Activated CD8-positive, alpha-beta T cell treated with anti-CD3 and anti-CD28 coated beads for 36 hours (primary cell): Measurements from ENCODE around the gene FAF1. TPM values are rescaled to one million over a fixed set of nuclear protein-coding genes. Genes with fewer than 3 reads are reported as not detected.

Experiments used
- ATAC-seq: fragments of 200-7000 bp; cut with Tn5 transposase; one replicate; pipeline ENCODE4 v1.10.0; 2021; ENCODE audit warnings: mild to moderate bottlenecking, moderate library complexity
- CTCF ChIA-PET: fragments of 350-600 bp; sonication (Branson Sonifier 250); formaldehyde crosslinking; loops from one replicate; lab custom pipeline; 2021; ENCODE audit warnings: antibody characterized with exemption; lab: Charles Lee
- POLR2A ChIA-PET: fragments of 350-600 bp; sonication (Branson Sonifier 250); formaldehyde crosslinking; loops from one replicate; lab custom pipeline; 2021; ENCODE audit warnings: antibody characterized with exemption; lab: Charles Lee
- DNase-seq: peaks from one replicate; pipeline ENCODE4 v3.0.0-alpha.2; 2020
- H3K27ac Mint-ChIP-seq: one replicate; pipeline ENCODE4 v1.8.0; 2021; ENCODE audit warnings: mild to moderate bottlenecking, mixed read lengths
- H3K27me3 Mint-ChIP-seq: one replicate; pipeline ENCODE4 v1.8.0; 2021; ENCODE audit warnings: mixed read lengths
- H3K36me3 Mint-ChIP-seq: one replicate; pipeline ENCODE4 v1.8.0; 2021; ENCODE audit warnings: low read depth, mixed read lengths
- H3K4me1 Mint-ChIP-seq: one replicate; pipeline ENCODE4 v1.8.0; 2021; ENCODE audit warnings: low read depth, mixed read lengths
- H3K4me3 Mint-ChIP-seq: one replicate; pipeline ENCODE4 v1.8.0; 2021; ENCODE audit warnings: mild to moderate bottlenecking, moderate library complexity, mixed read lengths
- H3K9me3 Mint-ChIP-seq: one replicate; pipeline ENCODE4 v1.8.0; 2021; ENCODE audit warnings: mixed read lengths
- intact Hi-C: fragments of 100-400 bp; cut with micrococcal nuclease; formaldehyde crosslinking; loops from one replicate; pipeline ENCODE4 v1.10.0; 2022
- total RNA-seq, 2 experiments: library from RNA; stranded (reverse); gene quantifications; one replicate each; pipeline ENCODE4 v1.2.3, GENCODE V29; 2021
- TF ChIP-seq, protein P1 (sequence below): fragments of 200-600 bp; IDR thresholded peaks from one replicate; pipeline ENCODE4 v1.8.0; 2022; ENCODE audit warnings: antibody characterized with exemption, mild to moderate bottlenecking

Gene FAF1
- total RNA-seq, 2 experiments from 2014 or later = 82.2 to 87.0 TPM

DNA sequence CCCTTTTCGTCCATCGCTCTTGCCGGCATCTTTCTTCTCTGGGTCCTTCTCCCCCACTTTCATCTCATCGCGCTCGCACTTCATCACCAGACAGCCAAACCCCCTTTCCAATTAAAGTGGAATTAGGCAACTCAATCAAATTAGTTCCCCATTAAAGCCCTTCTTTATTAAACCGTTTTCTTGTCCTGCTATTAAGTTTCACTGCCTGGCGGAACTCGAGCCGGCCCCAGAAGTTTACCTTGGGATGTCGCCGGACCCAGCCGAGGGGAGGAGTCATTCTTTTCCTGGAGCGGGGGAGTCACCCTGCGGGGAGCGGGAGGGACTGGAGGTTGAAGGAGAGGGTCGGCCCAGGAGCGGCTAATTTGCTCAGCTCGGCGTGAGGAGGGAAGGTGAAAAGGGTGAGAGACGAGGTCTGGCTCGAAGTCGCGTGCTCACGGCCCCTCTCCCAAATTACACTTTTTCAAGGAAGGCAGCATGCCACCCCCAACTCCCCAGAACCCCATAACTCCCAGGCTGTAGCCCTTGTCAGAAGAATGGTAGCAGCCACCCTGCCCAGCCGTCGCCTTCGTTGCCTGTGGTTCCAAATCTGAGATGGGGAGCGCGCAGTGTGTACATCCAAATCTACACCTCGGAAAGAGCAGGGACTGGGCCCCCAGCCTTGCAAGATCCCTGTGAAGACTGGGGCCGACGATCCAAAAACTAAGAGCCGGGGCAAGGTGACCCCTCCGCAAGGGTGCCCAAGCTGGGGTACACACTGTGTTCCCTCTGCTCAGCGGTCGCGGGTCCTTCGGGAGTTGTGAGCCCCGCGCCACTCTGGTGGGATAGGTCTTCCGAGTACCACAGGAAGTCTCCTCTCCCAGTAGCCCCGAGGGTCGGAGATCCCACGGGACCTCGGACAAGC lies 543.3 kb downstream of the FAF1 start:
- Mint-ChIP-seq H3K4me3 (no peak overlapping the region), H3K27me3 (peaks cover 69% of the 10 kb centered on the region), H3K4me1 (peaks cover 26% of the 10 kb centered on the region), H3K36me3 (peaks cover 2% of the 10 kb centered on the region), H3K27ac (no peak overlapping the region), H3K9me3 (peaks cover 2% of the 10 kb centered on the region)
- no peak for ATAC-seq
- intact Hi-C loops = no loop called here
- no peak for DNase-seq
- TF ChIP-seq, protein P1, sequence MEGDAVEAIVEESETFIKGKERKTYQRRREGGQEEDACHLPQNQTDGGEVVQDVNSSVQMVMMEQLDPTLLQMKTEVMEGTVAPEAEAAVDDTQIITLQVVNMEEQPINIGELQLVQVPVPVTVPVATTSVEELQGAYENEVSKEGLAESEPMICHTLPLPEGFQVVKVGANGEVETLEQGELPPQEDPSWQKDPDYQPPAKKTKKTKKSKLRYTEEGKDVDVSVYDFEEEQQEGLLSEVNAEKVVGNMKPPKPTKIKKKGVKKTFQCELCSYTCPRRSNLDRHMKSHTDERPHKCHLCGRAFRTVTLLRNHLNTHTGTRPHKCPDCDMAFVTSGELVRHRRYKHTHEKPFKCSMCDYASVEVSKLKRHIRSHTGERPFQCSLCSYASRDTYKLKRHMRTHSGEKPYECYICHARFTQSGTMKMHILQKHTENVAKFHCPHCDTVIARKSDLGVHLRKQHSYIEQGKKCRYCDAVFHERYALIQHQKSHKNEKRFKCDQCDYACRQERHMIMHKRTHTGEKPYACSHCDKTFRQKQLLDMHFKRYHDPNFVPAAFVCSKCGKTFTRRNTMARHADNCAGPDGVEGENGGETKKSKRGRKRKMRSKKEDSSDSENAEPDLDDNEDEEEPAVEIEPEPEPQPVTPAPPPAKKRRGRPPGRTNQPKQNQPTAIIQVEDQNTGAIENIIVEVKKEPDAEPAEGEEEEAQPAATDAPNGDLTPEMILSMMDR = no peak
- CTCF ChIA-PET = no interaction called here
- POLR2A ChIA-PET = no interaction called here

DNA sequence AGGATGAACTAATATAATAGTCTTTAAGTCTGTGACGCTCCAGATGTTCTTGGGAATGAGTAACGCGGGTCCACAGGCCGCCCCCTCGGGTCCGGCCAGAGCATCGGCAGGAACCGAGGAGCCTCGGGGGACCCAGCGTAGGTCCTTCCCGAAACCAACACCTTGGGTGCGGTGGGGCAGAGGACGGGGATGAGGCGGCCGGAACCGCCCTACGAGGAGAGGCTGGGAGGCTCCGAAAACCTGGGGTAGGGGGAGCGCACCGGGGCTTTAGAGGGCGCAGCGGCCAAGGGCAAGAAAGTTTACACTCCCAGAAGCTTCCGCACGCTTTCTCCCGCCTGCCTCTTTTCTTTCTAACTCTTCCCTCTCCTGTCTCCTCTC lies 543.9 kb downstream of the FAF1 start:
- intact Hi-C loops = no loop called here
- ATAC-seq = no peak
- ChIA-PET POLR2A (no interaction called here), CTCF (no interaction called here)
- H3K4me3 Mint-ChIP-seq = no peak overlapping the region
- DNase-seq = no peak
- H3K9me3 Mint-ChIP-seq = peaks cover 2% of the 10 kb centered on the region
- H3K27ac Mint-ChIP-seq = no peak overlapping the region
- TF ChIP-seq, protein P1 = no peak
- peaks cover 64% of the 10 kb centered on the region for H3K27me3 Mint-ChIP-seq
- peaks cover 22% of the 10 kb centered on the region for H3K4me1 Mint-ChIP-seq
- H3K36me3 Mint-ChIP-seq = no peaks in the 10 kb centered on the region

DNA sequence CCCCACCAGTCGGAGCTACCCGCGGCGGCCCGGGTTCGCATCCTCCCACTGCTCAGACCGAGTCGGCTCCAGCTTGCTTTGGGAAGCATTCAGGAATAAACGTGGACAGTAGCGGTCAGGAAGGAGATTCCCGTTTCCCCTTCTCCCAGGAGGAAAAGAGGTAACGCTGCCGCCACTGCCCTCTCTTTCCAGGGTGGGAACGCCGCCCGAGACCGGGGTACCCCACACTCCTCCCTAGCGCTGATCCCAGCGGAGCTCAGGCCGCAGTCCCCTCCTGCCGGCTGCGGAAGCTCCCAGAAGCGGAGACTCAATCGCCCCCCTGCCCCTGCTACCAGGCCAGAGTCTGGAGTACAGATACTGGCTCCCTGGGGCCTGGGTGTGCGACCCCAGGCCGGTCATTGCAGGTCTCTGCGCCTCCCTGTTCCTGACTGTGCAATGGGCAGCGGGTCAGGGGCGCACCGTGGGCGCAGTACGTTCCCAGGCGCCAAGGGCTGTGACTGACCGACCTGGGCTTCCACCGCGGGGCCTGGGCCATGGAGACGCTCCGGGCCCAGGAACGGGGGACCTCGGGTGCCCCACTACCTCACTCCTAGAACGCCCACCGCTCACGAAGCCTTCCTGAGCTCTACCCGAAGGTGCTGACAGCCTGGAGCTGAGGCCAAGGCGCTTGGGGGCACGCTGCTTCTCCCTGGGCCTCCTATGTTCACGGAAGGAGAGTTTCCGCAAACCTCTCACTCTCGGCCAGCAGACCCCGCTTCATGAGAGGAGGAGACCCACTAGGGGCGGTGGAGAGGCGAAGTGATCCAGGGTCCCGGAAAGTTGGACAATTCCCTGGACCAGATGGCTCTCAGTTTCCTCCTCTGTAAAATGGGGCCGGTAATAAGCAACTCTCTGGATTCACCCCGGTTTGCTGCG lies 544.6 kb downstream of the FAF1 start:
- ATAC-seq (no peak), DNase-seq (no peak)
- ChIA-PET CTCF (interaction anchor here (1.3 kb wide), 1 partner anchor 8 kb away, joined by 3 read pairs; no protein-coding TSS in a partner anchor), POLR2A (no interaction called here)
- H3K4me3 Mint-ChIP-seq = no peak overlapping the region
- peaks cover 66% of the 10 kb centered on the region for H3K27me3 Mint-ChIP-seq
- H3K9me3 Mint-ChIP-seq = peaks cover 2% of the 10 kb centered on the region
- TF ChIP-seq, protein P1 = no peak
- H3K4me1 Mint-ChIP-seq = peaks cover 21% of the 10 kb centered on the region
- H3K36me3 Mint-ChIP-seq = no peaks in the 10 kb centered on the region
- H3K27ac Mint-ChIP-seq = no peak overlapping the region
- intact Hi-C loops = no loop called here

DNA sequence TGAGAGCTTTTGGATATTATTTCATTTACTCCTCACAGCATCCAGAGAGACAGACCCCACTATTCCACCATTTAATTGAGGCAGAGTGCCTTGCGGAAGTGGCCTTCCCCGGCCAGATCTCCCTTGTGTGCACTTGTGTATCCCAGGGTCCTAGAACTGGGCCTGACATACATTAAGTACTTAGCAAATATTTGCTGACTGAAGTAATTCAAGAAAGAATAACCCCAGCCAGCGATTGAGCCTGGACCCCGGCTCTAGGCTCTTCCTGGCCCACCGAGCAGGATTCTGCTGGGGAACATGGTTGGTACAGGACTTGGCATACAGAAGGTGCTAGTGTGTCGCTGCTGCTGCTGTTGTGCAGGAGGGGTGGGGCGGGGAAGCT lies 545.2 kb downstream of the FAF1 start:
- H3K9me3 Mint-ChIP-seq = peaks cover 2% of the 10 kb centered on the region
- peaks cover 66% of the 10 kb centered on the region for H3K27me3 Mint-ChIP-seq
- ChIA-PET POLR2A (no interaction called here), CTCF (interaction anchor here (1.3 kb wide), 1 partner anchor 9 kb away, joined by 3 read pairs; no protein-coding TSS in a partner anchor)
- H3K4me1 Mint-ChIP-seq = peaks cover 16% of the 10 kb centered on the region
- ATAC-seq (no peak), DNase-seq (no peak)
- intact Hi-C loops = no loop called here
- no peak overlapping the region for H3K4me3 Mint-ChIP-seq
- no peaks in the 10 kb centered on the region for H3K36me3 Mint-ChIP-seq
- H3K27ac Mint-ChIP-seq = no peak overlapping the region
- TF ChIP-seq, protein P1 = no peak
